ENCODE data around the gene RSBN1.
A peak's percentile ranks its signal among the peaks of the same experiment; 100 is the strongest.
"Not testable (repeated sequence)": the region's sequence is repeated elsewhere in the genome, so short reads cannot be mapped to it uniquely, and the experiment has no call there.

RSBN1 gene

DNA sequence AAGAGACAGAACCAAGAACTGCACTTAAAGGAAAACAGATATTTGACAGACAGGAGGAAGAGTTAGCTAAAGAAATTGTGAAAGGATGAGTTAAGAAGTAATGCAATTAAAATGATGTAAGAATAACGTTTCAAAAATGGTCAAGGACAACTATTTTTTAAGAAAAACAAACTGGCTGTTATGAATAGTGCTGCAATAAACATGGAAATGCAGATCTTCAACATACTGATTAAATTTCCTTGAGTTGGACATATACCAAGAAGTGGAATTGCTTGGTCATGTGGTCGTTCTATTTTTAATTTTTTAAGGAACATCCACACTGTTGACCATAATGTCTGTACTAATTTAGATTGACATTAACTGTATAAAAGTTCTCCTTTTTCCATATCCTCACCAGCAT is 29.9 kb downstream of the RSBN1 start:
- DNase-seq (ENCODE audit: low spot score) = no peak

DNA sequence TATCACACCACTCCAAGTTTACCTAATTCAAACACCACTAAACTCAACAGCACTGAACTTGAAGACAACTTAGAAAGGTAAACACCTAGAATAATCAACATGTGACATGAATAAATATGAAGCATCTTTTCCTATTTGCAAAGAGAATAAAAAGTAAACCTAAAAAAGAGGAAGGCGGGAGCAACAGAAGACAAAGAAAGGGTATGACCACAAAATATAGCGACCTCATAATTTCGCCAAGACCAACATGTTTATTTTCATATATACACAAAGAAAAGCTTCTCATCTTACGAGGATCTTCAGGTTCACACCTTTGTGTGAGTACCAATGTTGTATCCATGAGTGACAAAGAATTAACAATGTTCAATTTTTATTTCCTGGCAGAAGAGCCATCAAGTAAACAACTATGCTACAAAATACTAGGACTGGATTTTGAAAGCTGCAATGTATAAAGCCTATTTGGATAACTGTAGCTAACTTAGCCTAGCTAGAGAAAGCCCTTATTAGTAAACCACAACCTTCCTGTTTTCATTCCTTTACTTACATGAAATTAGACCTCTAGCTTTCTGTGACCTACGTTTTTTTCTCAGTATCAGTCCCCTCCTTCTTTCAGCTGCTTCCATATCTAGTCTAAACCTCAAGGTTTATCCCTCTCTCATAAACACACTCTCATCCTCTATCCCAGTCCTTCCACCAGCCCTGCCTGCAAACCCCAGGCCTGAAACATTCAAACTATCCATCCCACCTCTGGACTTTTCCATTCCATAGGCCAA is 31.7 kb downstream of the RSBN1 start:
- peak; percentile 43 for DNase-seq (ENCODE audit: low spot score)

DNA sequence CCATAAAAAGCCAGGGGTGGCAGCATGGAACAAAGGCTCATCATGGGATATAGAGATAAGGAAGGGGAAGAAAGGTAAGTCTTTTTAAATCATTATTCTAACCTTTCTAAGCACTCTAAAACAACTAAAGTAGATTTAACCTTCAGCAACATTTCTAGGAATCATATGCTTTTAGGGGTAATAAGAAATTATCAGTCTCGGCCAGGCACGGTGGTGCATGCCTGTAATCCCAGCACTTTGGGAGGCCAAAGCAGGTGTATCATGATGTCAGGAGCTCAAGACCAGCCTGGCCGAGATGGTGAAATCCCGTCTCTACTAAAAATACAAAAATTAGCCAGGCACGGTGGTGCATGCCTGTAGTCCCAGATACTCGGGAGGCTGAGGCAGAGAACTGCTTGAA is 32.7 kb downstream of the RSBN1 start:
- no peak for DNase-seq (ENCODE audit: low spot score)

DNA sequence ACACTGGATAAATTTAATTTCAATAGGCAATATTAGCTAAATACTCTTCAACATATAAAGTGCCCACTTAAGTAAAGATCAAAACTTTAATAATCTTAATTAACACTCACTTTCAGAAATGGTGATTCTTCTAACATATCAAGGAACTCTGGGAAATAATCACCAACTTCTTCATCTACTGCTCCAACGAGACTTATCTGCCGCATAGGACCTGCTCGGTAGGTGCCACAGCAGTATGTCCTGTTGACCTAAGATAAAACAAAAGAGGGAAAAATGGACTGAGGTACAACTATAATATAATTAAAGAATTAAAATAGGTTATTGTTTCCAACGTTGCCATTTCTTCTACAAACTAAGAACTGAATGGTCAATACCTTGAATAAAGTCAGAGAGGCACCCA is 34.7 kb downstream of the RSBN1 start:
- no peak for DNase-seq (ENCODE audit: low spot score)

DNA sequence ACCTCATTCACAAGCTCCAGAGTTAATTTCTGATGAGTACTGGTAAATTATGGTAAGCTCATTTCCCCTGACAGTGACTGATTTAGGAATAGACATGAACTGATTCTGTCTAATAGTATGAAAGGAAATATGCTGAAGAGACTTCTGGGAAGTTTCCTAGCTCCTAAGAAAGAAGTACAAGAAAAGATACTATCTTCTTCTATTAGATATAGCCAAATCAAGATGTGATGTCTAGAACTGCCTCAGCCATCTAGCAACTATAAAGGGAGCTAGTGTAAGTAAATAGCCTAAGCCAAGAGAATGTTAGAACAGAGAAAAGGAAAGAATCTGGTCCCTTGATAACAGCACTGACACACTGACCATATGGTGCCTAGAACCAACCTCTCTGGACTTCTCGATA is 42.2 kb downstream of the RSBN1 start:
- DNase-seq (ENCODE audit: low spot score) = no peak

DNA sequence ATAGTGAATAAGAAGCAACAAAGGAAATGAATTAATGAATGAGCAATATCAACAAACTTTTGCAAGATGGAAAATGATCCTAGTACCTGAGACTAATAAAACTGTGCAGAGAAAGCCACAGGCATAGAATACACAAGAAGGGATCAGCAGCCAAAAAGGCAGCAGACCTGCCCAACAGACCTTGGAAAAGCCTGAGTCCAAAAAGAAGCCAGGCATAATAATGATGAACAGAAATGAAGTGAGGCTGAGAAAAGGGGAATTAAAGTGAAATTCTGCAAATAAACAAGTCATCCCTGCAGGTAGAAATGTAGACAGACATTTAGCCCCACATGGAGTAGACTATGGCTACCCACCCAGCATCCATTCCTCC is 42.7 kb downstream of the RSBN1 start:
- DNase-seq (ENCODE audit: low spot score) = no peak

DNA sequence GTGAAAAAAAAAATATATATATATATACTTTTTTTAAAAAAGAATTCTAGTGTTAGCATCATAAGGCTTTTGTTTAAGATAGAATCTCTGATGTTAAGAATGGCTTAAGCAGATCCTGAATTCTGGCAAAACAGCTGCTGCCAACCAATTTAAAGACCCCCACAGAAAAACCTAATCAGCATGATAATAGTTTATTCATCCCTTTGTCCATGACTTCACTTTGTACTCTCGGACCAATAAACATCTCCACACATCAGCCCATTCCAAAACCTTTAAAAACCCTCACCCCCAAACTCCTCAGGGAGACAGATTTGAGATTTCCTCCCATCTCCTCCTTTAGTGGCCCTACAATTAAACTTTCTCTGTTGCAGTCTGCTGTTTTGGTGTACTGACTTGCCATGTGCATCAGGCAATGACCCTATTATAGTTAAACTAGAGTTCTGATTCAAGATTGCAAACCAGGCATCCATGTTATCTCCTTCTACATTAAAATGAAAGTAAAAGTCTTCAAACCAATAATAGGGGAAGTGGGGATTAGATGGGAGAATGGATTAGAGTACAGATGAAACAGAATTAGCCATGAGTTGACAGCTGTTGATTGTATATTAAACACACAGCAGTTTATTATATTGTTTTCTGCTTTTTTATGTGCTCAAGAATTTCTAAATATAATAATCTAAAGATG is 43.2 kb downstream of the RSBN1 start:
- DNase-seq (ENCODE audit: low spot score) = no peak

DNA sequence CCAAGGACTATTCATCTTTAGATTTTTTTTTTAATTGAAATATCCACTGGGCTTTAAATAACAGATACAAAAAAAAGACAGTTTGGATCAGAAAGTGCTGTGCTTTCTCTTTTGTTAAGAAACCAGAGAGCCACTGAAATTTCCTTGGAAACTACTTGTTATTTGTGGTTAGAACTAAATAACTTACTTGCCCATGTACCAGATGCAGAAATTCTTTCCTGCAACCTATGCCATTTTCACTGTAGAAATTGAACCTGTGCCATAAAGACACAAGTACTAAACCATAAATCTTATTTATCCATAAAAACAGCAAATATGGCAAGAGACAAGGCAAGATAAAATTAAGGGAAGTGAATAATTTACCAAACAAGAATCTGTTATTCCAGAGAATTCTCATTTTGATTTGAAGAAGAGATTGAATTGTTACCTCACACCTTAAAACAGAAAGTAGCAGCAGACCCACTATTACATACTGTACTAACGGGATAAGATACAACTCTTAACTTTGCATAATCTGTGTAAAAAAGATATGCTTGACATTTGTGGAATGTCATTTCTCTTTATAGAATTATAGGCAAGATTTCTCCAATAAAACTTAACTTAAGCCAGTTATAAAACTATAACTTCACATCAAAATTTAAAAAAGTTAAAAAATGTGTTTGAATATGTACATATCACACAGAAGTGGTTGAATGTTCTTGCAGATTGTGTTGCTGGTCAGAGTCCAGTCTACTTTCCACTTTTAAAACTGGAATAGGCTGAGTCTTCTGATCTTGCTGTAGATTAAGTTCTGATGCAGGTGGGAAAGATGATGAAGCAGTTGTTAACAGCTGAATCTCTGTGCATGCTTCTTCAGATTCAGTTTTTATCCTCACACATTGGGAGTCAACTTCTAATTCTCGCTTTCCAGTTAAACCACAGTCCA is 46.7 kb downstream of the RSBN1 start:
- no peak for DNase-seq (ENCODE audit: low spot score)

DNA sequence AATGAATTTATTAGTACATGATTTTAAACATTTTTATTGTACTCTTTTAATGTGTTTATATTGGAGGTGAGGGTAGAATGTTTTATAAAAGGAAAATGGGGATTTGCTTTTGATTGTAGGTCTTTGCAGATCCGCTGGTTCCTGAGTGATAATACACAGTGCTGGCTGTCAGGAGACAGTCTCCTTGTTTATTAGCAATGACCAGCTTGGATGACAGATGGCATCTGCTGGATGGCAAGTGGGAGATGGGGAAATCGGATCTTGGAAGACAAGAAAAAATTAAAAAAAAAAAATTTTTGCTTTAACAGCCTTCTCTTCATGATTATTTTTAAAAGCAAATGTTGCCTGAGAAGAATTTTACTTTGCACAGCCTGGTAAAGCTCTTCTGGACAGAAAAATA is 48.6 kb downstream of the RSBN1 start:
- DNase-seq (ENCODE audit: low spot score) = no peak

DNA sequence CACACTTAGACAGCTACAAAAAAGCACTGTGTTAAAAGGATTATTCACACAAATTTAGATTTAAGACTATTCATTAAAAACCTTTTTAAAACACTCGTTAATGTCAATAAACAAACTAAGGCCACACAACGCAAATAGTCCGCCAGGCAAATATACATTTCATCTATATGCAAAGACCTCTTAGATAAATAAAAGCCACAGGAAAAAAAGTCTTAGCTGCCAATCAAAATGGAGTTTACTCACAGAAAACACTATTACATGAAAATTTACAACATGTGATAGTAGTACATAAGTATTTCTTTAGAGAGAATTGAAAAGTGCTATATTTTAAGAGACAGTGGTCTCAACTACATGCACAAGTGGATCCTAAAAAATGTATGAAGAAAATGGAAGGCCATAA is 50.3 kb downstream of the RSBN1 start:
- DNase-seq (ENCODE audit: low spot score) = no peak

DNA sequence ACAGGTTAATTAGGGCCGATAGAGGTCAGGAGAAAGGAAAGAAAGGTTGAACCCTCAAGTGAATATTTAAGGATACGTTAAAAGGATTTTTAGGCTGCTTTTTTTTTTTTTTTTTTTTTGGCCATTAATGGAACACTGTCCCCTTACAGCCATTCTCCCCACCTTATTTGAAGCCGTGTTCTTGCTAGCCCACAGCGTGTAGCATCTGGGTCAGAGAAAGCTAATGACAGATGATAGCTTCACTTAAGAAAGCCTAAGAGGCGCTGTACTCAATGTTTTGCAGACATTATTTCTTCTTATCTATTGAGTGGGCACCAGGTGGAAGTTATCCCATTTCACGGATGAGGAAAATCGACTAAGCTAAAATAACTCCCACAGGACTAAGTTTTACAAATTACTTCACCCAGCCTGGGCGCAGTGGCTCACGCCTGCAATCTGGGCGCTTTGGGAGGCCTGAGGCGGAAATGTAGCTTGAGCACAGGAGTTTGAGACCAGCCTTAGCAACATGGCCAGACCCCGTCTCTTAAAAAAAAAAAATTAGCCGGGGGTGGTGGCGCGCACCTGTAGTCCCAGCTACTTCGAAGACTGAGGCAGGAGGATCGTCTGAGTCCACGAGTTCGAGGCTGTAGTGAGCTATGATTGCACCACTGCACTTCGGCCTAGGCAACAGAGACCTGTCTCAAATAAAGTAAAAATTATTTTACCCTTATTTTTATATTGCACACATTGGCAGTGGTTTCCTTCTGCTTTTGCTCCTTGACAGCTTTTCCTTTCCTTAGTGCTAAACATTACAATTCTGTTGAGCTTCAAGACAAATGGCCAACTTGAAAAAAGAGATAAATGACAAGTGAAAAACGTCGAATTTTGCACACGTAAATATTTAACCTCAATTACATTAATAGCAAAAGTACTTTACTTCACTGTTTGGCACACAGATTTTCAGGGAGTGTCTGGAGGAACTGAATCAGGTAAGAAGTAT is 51.9 kb downstream of the RSBN1 start:
- DNase-seq (ENCODE audit: low spot score) = no peak

DNA sequence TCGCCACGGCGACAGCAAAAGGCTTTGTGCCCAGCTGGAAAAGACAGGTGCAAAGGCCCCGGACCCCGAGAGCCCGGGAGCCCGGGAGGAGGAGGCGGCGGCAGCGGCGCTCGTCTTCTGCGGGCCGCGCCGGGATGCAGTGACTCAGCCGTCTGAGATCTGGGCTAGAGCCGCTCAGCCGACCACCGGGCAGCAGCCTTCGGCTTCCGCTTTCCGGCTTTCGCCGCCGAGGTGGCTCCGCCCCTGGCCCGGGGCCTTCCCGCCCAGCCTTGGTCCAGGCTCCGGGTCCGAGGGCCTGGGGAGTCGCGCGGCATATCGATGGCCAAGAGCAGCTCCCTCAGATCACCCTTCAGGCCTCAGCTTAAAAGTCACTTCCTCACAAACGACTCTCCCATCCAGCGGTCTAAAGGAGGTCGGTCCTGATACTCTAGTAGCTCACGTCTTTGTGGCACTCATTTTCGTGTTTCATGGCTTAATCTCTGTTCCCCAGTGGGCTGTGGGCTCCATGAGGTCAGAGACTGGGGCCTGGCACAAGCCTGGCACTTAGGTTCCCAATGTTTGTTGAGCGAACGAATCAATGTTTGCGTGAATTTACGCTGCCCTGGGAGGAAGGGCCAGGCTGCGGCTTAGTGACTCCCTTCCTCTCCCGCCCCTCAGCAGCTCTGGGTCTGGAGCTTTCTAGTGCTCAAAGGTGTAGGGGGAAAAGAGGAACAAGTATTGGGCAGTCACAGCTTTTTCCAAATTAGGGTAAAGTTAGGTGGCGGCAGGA is 52.8 kb downstream of the RSBN1 start, which contains the start of gene PHTF1:
PHTF1 (minus strand) TSS at position 154 of the 769 bp plus-strand sequence. CDS start 783 bp downstream, outside the sequence.
- peak; percentile 70 for DNase-seq (ENCODE audit: low spot score)

DNA sequence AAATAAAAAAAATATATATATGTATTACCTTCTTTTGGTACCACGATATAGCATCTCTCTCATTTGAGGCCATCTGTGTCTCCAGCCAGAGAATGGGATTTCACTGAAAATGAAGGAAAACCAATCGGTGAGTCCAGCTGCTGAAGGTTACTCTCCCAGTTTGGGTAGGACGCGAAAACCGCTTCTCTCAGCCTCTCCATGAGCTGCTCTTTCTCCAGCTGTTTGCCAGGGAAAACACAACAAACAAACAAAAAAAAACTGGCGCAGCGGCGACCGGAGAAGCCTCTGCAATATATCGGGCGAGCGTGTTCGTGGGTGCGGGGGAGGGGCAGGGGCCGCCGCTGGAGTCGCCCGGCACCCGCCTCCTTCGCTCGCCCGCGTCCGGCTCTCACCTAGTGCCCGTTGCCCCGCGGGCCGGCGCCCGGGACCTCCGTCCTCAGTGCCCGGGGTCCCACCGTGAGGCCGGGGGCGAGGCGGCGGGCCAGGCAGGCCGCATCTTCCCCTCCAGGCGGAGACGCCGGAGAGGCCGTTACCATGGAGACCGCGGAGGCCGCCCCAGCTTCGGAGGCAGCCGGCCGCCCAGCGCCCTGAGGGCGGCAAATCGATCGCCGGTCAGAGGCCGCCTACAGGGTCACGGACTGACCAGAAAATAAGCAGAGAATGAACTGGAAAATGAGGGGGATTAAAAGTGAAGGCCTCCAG is 53.5 kb downstream of the RSBN1 start:
- peak; percentile 66 for DNase-seq (ENCODE audit: low spot score)

DNA sequence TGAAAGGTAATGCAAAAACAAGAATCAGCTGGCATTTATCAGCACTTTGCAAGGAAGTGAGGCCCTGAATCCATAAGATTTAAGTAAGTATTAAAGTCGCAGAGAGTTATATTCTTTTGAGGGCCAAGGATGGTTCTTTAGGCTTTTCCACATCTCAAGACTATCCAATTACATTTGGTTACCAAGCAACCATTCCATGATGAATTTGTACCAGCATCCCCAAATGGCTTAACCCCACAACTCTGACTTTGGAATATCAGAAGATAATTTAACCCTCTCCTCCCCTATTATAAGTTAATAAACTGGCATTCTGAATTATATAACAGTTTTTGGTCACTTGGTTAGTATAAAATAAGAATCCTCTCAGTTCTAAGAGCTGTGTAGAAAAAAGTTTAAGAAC is 55.8 kb downstream of the RSBN1 start:
- no peak for DNase-seq (ENCODE audit: low spot score)

DNA sequence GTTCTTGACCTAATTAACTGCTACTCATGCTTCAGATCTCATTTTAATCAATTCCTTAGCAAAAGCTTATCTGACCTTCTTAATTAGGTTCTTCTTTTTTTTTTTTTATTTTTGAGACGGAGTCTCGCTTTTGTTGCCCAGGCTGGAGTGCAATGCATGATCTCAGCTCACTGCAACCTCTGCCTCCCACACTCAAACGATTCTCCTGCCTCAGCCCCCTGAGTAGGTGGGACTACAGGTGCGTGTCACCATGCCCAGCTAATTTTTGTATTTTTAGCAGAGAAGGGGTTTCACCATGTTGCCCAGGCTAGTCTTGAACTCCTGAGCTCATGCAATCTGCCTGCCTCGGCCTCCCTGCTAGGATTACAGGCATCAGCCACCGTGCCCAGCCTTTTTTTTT is 58.9 kb downstream of the RSBN1 start:
- not testable (repeated sequence) for DNase-seq (ENCODE audit: low spot score)

DNA sequence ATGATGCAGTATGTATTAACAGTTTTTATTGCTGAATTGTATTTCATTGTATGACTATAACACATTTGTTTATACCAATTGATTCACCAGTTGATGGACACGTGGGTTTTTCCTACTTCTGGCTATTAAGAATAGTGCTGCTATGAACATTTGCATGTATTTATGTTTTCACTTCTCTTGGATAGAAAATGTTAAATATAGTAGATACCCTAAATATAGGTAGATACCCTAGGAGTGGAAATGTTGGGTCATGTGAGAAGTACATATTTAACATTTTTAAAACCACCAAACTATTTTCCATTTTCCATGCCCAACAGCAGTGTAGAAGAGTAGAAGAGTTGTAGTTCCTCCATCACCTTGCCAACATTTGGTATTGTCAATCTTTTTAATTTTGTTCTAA is 60.8 kb downstream of the RSBN1 start:
- DNase-seq (ENCODE audit: low spot score) = no peak

DNA sequence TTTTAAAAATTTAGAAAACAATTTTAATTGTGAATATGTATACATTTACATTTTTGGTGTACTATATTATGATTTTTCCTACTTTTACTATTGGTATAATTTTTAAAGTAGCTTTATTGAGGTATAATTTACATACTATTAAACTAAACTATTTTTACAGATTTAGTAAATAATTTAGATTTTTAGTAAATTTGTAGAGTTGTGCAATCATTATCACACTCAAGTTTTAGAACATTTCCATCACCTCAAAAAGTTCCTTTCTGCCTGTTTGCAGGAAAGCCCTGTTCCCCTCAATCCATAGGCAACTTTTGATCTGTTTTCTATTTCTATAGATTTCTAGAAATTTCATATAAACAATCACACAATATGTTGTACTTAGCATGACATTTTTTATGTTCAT is 61.2 kb downstream of the RSBN1 start:
- DNase-seq (ENCODE audit: low spot score) = no peak

DNA sequence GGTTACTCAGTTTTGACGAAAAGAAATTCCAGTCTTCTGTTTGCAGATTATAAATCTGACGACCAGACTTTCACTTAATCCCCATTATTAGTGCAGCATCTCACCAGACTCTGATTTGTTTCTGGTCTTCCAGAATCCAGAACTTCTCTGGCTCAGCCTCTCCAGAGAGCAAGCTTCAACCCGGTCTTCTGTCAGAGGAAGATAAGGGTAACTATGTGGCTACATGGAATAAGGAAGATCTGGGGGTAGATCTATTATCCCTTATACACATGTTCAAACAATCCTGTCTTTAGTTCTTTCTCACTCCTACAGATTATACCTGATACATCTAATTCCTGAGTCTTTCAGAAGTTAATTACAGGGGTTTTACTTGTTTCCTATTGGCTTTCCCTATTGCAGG is 62.9 kb downstream of the RSBN1 start:
- no peak for DNase-seq (ENCODE audit: low spot score)

DNA sequence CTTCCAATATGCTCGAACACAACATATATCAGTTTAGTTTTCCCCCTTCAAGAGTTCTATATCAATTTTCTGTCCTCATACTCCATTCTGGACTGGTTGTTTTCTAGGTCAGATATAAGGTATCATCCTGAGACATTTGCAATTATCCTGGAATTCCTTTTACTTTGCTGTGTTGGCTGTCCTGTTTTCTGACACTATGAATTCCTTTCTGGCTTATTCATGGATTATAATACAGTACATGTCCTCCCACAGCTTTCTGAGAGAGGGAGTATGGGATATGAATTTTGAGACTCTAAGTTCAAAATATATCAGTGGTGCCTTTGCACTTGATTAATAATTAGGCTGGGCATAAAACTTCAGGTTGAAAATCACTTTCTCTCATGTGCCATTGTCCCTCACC is 64.9 kb downstream of the RSBN1 start:
- DNase-seq (ENCODE audit: low spot score) = no peak

DNA sequence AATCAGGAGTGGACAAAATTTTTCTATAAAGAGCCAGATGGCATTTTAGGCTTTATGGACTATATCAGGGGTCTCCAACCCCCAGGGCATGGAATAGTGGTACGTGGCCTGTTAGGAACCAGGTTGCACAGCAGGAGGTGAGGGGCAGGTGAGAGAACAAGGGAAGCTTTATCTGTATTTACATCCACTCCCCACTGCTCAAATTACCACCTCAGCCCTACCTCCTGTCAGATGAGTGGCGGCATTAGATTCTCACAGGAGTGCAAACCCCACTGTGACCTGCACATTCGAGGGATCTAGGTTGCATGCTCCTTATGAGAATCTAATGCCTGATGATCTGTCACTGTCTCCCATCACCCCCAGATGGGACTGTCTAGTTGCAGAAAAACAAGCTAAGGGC is 66.9 kb downstream of the RSBN1 start:
- DNase-seq (ENCODE audit: low spot score) = no peak

Measured in activated CD4-positive, alpha-beta T cell treated with anti-CD3 and anti-CD28 coated beads, Interleukin-2, Interleukin-4, amounts not matched to agents 100 ng/mL and 50 ng/mL, durations not matched to agents 16 hours and 8 hours (primary cell).